GM18868 (cell line): ENCODE measurements around the gene SIRT2.
"Not testable (repeated sequence)": the region's sequence is repeated elsewhere in the genome, so short reads cannot be mapped to it uniquely, and the experiment has no call there.

ENCODE experiments used
- ATAC-seq: cut with Tn5 transposase; IDR thresholded peaks from one replicate; pipeline ENCODE4 v1.9.1; 2021; ENCODE audit warnings: mild to moderate bottlenecking, moderate library complexity; ENCODE audit not compliant: unreplicated experiment

The SIRT2 gene

DNA sequence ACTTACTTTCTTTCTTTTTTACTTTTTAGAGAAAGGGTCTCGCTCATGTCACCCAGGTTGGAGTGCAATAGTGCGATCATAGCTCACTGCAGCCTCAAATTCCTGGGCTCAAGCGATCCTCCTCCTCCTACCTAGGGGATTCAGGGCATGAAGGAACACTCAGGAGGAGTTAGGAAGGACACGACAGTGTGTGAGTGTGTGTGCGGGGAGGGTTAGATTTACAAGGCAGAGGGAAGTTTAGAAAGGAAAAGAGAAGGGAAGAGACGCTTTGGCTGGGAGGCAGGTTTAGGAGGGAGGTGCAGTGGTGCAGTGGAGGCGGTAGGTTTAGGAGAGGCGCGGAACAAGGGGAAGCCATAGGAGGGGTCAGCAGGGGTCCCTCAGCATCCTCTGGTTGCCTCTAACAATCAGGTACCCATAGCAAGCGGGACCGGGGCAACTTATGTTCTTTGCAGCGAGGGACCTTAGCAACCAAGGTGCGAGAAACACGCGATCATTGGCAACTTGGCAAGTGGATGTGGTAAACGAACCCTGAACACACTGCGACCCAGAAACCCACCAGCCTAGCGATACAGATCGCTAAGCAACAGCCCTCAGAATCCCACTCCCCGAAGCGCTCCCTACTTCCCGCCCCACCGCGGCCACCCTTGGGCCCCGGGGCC lies 501 bp downstream of the SIRT2 start:
- no peak for ATAC-seq

DNA sequence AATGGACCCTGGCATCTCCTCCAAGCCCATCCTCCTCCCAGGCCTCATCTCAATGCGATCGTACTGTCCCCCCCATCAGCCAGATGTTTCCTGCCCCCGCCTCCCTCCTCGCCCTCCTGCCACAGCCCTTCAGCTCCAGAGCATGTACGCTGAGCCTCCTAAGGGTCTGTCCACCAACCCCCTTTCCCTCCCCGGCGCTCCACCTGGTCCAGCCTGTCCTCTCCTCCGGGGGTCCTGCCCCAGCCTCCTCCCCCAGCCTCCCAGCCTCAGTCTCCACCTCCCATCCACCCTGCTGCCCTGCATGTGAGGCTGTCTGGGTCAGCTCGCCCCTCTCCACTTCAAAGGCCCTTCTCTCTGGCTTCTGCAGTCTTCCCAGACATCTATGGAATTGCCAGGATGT lies 4.5 kb downstream of the SIRT2 start:
- ATAC-seq: no peak

DNA sequence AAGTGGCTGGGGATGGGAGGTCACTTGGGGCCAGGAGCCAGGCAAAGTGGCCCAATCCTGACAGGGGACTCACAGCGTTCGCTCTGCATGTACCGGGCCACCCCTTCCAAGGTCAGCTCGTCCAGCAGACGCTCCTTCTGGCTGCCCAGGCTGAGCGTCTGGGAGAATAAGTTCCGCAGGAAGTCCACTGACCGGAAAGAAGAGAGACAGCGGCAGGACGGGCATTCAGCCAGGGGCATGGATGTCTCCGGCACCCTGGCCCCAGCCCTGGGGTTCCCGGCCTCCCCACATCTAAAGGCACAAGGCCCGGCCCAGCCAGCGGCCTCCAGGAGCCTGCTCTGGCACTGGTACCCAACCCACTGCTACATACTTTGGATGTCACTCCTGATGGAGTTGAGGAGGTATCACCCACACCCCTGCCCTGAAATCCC lies 6.1 kb downstream of the SIRT2 start:
- no peak for ATAC-seq

DNA sequence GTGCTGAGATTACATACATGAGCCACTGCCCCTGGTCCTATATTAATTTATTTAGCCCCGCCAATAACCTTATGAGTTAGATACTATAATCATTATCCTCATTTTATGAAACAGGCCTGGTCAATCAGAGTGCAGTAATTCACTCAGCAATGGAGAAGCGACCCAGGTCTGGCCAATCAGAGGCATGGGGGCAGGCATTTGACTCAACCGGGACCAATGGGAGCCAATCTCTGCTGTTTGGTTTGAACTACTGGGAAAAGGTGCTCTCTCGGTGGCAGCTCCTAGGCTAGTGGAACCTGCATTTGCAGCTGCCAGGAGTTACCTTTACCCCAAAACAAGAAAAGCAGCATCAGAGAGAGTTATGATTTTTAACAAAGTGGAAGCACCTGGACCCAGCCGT lies 6.6 kb downstream of the SIRT2 start:
- no peak for ATAC-seq

DNA sequence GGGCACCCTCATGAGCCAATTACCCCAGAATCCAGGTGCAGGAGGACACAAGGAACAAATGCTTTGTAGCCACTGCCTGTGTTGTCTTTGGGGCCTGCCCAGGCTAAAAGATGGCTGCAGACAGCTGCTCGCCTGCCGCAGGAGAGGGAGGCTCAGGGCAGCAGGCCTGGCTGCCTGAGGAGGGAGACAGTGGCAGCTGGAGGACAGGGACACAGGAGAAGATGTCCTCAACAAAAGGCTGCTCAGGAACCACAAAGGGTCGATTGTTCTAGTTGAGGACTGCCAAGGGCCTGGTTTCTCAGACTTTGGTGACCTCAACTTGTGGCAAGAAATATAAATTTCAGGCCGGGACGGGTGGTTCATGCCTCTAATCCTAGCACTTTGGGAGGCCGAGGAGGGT lies 7.6 kb downstream of the SIRT2 start:
- no peak for ATAC-seq

DNA sequence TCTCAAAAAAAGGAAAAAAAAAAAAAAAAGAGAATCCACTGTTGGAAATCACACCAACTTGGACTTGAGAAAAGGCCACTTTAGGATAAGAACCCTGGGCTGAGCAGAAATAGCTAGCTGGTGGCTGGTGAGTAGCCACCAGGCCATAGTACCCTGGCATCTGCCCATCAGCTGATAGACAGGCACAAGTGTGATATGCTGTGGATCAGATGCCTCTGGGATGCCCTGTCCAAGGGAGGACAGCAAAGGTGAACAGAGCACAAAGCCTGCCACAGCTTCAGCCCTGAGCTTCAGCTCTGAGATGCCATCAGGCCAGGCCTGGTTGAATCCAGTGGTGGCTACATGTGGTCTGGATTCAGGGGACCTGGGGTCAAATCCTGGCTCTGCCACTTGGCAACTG lies 8.7 kb downstream of the SIRT2 start:
- ATAC-seq: no peak

DNA sequence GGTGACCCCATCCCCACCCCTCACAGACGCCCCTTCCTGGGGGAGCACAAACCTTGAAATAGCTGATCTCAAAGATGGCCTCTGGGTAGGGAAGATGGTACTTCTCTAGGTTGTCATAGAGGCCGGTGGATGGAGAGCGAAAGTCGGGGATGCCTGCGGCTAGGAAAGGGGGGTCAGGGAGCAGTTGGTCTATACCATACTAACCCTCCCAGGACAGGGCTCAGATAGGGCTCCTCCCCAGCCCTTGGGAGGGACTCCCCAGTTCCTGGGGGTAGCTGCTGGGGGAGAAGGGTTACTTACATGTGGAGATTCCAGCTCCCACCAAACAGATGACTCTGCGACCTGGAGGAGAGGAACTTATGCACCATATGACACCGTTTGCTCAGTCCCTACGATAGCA lies 9.6 kb downstream of the SIRT2 start:
- no peak for ATAC-seq

DNA sequence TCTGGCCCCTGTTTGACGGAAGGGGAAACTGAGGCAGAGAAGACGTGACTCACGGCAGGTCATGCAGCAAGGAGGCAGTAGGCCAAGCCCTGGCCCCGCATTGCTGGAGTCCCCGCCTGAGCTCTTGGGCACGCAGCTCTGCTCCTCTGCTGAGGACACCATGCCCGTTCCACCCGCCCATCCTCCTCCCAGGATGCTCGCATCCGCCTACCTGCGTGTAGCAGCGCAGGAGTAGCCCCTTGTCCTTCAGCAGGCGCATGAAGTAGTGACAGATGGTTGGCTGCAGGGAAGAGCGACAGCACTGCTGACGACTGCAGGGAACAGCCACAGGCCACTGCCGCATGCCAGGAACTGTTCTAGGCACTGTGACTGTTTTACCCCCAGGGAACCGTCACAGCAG lies 10.5 kb downstream of the SIRT2 start:
- no peak for ATAC-seq

DNA sequence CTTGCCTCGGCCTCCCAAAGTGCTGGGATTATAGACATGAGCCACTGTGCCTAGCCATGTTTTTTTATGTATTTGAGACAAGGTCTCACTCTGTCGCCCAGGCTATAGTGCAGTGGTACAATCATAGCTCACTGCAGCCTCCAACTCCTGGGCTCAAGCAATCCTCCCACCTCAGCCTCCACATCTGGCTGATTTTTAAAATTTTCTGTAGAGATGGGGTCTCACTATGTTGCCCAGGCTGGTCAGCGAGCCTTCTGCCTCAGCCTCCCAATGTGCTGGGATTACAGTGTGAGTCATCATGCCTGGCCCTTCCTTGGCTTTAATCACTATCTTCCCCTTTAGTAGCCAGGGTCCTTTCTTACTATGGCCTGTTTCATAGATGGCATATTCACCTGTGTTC lies 14.7 kb downstream of the SIRT2 start:
- ATAC-seq: not testable (repeated sequence)

DNA sequence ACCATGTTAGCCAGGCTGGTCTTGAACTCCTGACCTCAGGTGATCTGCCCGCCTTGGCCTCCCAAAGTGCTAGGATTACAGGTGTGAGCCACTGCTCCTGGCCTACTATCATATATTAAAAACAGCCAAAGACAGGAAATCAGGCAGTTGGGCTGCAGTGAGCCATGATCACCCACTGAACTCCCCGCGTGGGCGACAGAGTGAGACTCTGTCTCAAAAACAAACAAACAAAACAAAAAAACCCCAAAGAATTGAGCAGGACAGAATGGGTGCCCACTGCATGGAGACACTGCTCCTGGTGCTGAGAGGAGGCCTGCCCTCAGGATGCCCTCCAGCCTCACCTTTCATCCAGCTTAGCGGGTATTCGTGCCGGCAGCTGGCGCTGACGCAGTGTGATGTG lies 16.1 kb downstream of the SIRT2 start:
- ATAC-seq: no peak

DNA sequence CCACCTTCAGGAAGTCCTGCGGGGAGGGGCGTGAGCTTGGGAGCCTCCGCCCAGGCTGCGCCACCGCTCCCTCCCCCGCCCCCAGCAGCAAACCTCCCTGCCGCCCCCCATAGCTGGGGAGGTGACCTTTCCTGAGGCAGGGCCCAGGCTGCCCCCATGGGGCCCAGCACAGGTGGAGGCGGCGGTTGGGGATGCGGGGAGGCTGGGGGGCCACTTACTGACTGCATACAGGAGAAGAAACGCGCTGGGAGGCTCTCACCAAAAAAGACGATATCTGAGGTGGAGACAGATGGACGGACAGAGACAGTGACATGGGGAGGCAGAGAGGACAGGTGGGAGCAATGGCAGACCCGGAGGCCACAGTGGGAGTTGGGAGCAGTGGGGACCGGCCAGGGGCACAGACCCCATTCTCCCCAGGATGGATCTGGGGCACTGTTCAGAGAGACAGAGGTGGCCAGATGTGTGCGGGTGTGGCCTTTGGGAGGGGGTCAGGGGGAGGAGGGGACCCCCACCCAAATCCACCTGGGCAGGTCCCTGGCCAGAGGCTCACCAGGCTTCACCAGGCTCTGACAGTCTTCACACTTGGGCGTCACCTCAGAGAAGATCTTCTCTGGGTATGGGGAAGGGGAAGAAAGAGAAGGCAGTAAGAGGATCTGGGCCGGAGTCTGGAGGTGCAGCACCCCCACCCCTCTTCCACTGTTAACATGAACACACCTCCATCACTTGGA lies 18.4 kb downstream of the SIRT2 start:
- ATAC-seq: no peak

DNA sequence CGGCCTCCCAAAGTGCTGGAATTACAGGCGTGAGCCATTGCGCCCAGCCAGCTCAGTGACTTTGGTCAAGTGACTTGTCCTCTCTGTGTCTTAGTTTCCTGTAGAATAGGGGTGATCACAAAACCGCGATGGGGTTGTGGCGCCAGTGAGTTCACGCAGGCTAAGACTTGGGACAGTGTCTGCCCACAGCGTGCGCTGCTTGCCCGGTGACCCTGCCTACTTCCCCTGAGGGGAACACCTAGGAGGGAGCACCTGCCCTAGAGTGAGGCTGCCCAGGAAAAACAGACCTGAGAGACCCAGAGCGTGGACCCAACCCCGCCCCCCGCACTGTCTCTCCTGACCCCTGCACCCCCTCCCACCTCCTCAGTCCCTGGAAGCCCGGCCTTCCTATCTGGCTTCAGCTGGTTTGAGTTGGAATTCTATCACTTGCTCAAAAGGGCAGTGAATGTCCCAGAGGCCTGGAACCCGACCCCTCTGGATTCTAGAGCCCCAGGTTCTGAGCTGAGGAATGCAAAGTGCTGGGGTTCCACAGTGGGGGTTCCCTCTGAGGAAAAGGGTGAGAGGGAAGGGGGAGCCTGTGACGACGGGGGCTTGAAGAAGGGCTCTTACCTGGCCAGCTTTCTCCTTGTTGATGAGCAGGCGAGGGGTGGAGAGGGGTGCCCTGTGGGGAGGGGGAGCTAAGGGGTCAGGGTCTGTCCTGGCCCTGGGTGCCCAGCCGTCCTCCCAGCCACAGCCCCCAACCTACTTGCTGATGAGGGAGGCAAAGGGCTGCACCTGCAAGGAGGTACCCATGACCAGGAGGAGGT lies 19.1 kb downstream of the SIRT2 start:
- no peak for ATAC-seq

DNA sequence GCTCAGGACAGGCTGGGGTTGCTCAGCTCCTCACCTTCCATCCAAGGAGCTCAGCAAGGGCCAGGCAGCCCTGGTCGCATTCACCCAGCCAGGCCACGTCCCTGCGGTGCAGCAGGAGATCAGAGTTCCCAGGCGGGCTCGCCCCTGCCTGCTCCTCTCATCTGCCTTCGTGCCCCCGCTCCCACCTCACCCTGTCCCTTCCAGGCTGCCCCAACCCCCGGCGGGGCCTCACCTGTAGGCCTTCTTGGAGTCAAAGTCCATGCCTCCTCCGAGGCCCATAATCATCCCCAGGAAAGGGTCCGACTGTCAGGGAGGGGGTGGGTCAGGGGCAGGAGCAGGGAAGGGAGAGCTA lies 20.0 kb downstream of the SIRT2 start:
- no peak for ATAC-seq

DNA sequence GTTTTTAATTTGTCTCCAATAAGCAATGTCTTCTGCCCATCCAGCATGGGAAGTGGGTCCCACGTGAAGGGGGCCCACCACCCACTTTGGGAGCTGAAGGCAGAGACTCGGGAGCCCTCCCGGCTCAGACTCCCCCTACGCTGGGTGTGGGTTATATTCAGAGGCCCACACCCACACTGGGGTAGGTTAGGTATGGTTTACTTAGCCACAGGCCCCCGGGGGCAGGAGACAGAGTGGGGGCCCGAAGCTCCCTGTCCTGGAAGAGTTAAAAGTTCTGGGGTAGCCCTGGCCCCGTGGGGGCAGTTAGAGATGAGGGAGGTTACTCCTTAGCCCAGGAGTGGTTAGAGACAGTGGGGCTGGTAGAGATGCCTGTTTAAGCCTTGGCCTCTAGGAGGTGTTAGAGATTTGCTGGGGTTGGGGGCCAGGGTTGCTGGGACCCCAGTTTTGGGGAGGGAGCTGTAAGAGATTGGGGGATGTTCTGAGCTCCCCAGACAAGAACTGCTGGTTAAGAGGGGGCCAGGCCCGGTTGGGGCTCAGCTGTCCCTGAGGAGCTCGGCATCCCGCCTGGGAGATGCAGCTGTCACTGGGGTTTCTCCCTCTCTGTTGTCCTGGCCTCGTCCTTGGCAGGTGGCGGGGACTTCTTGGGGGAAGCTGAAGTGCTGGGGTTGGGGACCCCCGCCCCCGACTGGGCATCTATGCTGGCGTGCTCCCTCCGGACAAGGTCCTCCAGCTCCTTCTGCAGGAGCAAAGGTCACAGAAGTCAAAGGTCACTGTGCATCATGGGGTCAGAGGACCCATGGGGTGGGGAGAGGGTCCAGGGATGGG lies 20.6 kb downstream of the SIRT2 start:
- no peak for ATAC-seq

DNA sequence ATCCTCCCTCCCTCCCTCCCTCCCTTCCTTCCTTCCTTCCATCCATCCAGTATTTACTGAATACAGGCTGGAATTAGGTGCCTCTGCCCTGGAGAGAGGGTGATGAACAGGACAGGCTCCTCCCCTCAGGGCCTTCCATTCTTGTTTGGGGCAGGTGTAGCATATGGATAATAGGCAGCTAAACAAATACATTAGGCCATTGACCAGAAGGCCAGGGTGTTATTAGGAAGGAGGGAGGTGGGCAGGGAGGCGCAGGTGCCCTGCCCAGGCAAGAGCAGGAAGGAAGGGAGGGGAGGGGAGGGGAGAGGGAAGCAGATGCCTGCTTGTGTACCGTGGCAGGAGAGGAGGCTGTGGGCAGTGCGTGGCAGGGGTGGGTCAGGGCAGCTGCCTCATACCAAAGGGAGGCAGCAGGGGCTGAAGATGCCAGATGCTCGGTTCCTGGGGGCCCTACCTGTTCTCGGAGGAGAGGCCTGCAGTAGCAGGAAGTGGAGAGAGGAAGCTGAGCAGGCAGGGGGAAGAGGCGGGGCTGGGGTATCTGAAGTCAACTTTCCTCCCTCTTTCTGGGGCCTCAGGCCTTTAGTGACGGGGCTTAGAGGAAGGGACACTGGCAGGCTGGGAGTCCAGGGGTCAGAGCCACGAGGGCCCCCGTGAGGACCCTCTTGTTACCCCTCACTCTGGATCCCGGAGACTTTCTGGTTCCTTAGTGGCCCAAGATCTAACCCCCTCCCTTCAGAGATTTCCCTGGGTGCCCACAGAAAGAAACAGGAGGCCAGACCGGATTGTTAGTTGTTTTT lies 21.4 kb downstream of the SIRT2 start, which contains the start of gene RINL:
TSS of gene RINL (minus strand) at position 495 of the 794 bp plus-strand sequence. CDS start 1,533 bp downstream, outside the sequence.
- no peak for ATAC-seq

DNA sequence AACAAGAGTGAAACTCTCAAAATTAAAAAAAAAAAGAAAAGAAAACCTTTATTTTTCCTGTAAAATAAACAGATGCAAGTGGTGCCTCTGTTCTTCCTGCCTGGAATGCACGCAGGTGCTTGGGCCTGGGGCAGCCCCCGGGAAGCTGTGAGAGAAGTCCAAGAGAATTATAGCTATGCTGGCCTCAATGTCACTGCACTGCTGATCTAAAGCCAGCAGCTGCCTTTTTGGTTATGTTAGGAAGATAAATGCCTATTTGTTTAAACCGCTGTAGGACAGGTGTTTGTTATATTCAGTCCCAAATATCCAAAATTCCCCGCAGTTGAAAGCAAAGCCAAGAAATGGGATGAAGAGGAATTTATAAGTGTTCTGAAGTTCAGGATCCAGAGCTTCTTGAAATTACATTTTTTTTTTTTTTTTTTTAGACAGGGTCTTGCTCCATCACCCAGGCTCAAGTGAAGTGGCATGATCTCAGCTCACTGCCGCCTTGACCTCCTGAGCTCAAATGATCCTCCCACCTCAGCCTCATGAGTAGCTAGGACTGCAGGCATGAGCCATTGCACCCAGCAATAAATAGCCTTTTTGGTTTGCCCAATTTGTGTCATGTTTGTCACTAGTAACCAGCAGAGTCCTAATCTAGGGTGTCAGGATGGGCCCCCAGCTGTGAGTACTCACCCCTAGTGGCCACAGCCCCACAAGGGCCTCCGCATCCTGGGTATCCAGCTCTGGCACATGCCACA lies 23.6 kb downstream of the SIRT2 start:
- ATAC-seq: no peak

DNA sequence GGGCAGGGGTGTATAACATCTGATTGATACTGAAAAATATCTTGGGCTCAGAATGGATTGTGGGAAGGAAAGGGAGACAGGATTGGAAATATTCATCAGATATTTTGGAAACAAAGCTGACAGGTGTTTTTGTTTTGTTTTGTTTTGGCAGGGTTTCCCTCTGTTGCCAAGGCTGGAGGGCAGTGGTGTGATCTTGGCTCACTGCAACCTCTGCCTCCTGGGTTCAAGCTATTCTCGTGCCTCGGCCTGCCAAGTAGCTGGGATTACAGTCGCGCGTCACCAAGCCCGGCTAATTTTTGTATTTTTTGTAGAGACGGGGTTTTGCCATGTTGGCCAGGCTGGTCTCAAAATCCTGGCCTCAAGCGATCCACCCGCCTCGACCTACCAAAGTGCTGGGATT lies 26.0 kb downstream of the SIRT2 start:
- not testable (repeated sequence) for ATAC-seq

DNA sequence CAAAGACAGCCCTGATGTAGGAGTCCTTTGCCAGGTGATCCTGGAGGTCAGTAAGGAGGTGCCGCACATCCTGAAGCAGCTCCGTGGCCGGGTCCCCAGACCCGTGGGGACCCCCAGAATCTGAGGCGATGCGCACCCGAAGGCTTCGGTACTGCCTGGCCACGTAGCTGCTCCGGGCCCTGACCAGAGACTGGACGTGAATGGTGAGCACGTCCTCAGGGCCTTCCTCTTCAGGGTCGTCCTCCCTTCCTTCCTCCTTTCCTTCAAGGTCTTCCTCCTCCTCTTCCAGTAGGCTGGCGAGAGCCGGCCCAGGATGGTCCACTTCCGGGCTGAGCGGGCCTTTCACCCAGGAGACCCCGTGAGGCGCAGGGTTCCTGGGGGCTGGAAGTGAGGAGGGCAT lies 28.8 kb downstream of the SIRT2 start:
- ATAC-seq: no peak

DNA sequence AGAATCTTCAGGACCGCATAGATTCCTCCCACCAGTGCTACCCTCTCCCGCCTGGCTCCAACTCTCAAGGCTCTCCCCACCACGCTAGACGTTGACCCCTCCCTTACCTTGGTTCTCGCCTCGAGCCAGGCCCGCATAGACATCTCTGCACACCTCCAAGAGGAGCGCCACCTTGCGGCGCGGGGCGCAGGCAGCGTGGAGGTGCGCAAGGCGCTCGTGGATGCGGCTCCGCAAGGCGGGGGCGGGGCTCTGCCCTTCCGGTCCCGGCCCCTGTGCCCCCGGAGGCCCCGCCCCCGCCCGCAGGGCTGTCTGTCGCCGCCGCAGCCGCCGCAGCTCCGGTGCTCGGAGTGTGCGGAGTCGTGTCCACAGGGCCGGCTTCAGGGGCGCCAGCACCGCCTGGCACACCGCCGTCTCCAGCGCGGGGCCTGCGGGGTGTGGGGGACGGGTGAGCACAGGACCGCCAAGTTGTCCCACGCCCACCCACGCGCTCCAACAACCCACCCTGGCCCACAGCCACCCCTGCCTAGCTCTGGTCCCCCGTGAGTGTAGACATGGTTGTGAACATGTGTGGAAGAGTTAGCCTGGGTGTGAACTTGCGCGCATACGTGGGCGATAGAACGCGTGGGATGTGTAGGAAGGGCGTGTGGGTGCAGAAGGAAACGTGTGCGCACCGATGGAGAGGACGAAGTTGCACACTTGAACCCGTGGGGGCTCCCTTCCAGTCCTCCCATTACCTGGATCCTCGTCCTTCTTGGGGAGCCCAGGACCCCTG lies 29.4 kb downstream of the SIRT2 start:
- peak; percentile 70 for ATAC-seq
